Stimulated activated naive CD8-positive, alpha-beta T cell treated with anti-CD3 and anti-CD28 coated beads, Interleukin-15, amount 100 ng/mL, for 72 hours (primary cell): ENCODE data around the gene FGFR2.

Source experiments
- ATAC-seq: fragments of 150-1000 bp; cut with Tn5 transposase; 2 replicates; pipeline ENCODE4 v1.10.0; 2021; ENCODE audit warnings: mild to moderate bottlenecking, moderate library complexity
- DNase-seq, 2 donors: peaks; one replicate each; pipeline ENCODE4 v3.0.0; 2021 to 2022
- H3K27ac Mint-ChIP-seq, 2 donors: one replicate each; pipeline ENCODE4 v1.8.0; 2022; ENCODE audit warnings: mild to moderate bottlenecking in 2 of 2, mixed read lengths in 2 of 2, moderate library complexity in 2 of 2
- H3K27me3 Mint-ChIP-seq: one replicate; pipeline ENCODE4 v1.8.0; 2022; ENCODE audit warnings: mixed read lengths
- H3K4me1 Mint-ChIP-seq: one replicate; pipeline ENCODE4 v1.8.0; 2022; ENCODE audit warnings: mild to moderate bottlenecking, mixed read lengths
- H3K4me3 Mint-ChIP-seq, 2 donors: one replicate each; pipeline ENCODE4 v1.8.0; 2022; ENCODE audit warnings: mild to moderate bottlenecking in 2 of 2, mixed read lengths in 2 of 2, moderate library complexity in 1 of 2
- H3K9me3 Mint-ChIP-seq, 2 donors: one replicate each; pipeline ENCODE4 v1.8.0; 2022; ENCODE audit warnings: mixed read lengths in 2 of 2

Gene FGFR2

DNA sequence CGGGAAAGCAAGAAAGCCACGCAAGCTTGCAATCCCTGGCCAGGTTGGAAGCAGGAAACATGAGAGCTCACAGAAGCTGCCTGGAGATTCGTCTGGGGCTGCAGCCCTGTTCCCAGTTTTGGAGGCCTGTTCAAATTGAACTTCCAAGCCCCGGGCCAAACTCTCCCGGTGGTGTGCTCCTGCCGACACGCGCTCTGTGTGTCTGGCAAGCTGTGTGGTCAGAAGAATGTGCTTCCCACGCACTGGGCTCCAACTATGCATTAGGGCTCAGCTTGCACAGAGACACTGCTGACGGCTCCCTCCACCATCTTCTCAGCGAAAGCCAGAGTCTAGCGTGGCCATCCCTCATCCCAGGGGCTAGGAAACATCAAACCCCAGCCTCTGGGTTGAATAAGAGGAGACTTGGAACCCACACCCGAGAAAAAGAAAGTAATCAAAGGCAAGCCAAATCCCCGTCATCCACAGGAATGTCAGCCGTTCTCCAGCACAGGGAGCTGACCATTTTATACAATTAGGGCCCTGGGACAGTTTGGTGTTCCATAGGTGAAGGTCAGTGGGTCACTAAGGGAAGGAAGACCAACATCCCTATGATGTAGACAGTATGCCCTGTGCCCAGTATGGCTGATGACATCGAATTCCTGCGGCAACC, 107.2 kb downstream of the FGFR2 start:
- Mint-ChIP-seq H3K4me3 (no peak overlapping the region), H3K27me3 (peaks cover 9% of the 10 kb centered on the region), H3K27ac (no peak overlapping the region), H3K4me1 (no peaks in the 10 kb centered on the region), H3K9me3 (peaks cover 13% of the 10 kb centered on the region in 2 donors)
- no peak for DNase-seq
- no peak for ATAC-seq

DNA sequence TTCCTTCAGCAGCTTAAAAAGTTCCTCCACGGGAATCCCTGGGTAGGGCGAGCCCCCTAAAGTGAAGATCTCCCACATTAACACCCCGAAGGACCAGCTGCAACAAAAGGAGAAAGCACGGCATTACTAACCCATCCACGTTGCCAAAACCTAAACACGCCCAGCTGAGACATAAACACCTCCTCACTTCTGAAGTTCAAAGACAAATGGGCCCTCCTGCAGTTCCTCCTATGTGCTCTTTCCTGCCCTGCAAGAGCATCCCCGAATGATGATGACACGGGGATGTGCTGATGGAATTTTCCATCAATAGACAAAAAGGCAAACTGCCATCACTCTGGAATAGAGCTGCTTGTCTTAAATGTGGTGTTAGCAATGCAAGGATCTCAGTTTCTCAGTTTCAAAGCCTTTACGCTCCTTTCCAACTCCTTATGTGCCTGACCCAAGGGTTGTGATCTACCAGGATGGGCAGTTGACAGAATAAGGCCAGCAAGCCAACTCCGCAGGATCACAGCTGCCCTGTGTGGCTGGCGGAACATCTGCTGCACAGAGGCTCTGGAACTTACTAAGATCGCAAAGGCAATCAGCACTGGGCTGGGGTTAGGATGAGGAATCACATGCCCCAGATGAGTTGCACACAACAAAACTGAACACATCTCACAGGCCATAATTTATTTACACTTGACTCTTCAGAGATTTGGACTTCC, 112.7 kb downstream of the FGFR2 start:
- Mint-ChIP-seq H3K4me1 (no peaks in the 10 kb centered on the region), H3K27me3 (no peaks in the 10 kb centered on the region), H3K27ac (no peak overlapping the region), H3K9me3 (peaks cover 7 to 8% of the 10 kb centered on the region in 2 donors), H3K4me3 (no peak overlapping the region)
- no peak for ATAC-seq
- no peak for DNase-seq

DNA sequence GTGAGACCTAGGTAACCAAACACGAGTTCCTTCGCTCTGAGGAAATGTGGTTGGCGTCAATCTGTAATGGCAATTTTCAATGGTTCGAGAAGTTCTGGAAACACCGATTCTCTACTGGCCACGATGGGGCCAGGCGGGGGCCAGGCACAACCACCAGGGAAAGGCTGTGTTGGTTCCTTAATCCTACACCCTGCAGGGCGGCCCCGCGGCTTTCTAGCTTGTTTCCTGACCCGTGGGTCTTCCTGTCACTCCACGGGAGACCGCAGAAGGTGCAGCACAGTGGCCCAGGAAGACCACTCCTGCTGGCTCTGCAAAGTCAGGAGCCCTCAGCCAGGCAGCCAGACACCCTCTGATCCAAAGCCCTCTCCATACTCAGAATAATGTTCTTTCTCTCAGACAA, 113.4 kb downstream of the FGFR2 start:
- DNase-seq, result no peak
- Mint-ChIP-seq H3K27ac (no peak overlapping the region), H3K9me3 (peaks cover 6 to 7% of the 10 kb centered on the region in 2 donors), H3K27me3 (no peaks in the 10 kb centered on the region), H3K4me3 (no peak overlapping the region), H3K4me1 (no peaks in the 10 kb centered on the region)
- ATAC-seq, result no peak

DNA sequence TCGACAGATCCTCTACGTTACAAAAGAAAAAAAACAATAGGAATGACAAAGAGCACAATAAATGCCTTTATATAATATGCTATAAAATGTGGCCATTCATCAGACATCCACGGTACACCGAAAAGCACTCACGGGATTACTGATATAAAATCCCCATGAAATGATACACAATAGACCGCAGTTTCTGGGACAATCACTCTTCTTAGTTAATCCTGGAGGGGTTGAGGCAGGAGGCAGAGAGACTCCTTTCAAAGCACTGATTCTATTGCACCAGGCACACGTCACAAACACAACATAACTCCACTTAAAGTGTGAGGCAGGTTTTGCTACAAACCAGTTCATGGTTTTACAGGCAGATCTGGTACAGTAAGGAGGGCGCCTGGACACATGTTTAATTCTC, 113.8 kb downstream of the FGFR2 start:
- Mint-ChIP-seq H3K9me3 (peaks cover 2 to 3% of the 10 kb centered on the region in 2 donors), H3K4me1 (no peaks in the 10 kb centered on the region), H3K27ac (no peak overlapping the region), H3K27me3 (no peaks in the 10 kb centered on the region), H3K4me3 (no peak overlapping the region)
- ATAC-seq, result no peak
- no peak for DNase-seq

DNA sequence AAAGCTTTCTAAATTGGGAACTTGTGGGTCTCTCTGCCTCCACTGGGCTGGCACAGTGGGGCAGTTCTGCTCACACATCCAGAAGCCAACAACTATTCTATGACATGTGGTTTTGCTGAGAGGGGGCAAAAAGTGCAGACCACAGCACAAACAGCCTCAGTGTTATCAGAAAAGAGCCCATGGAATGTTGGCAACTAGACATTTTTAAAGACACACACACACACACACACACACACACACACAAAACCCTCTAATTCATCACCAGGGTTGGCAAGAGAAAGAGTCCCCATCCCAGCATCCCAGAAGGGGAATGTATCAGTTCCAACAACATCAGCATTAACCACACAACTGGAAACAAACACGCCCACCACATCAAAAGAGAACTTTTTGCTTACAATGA, 117.1 kb downstream of the FGFR2 start:
- no peak overlapping the region for H3K4me3 Mint-ChIP-seq
- H3K9me3 Mint-ChIP-seq, result no peaks in the 10 kb centered on the region
- H3K27me3 Mint-ChIP-seq, result no peaks in the 10 kb centered on the region
- no peaks in the 10 kb centered on the region for H3K4me1 Mint-ChIP-seq
- H3K27ac Mint-ChIP-seq, result no peak overlapping the region
- ATAC-seq (no peak), DNase-seq (no peak)

DNA sequence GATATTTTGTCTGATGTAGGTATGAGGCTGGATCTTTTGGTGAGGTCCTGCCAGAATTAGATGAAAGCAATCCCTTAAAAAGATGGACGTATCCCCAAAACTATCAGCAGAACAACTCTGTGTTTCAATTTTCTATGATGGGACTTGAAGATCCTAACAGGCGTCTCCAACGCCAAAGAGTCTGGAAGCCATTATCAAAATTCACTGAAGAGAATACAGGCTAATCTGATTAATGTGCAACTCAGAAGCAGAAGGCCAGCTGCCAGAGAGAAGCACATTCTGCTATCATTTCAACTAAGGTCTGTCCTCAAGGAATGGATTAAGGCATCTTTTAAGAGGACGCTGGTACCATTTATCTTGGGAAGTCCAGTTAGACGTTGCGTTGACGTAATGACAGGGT, 119.7 kb downstream of the FGFR2 start:
- Mint-ChIP-seq H3K4me3 (no peak overlapping the region), H3K9me3 (no peaks in the 10 kb centered on the region), H3K27ac (no peak overlapping the region), H3K27me3 (no peaks in the 10 kb centered on the region), H3K4me1 (no peaks in the 10 kb centered on the region)
- no peak for ATAC-seq
- DNase-seq, result no peak

DNA sequence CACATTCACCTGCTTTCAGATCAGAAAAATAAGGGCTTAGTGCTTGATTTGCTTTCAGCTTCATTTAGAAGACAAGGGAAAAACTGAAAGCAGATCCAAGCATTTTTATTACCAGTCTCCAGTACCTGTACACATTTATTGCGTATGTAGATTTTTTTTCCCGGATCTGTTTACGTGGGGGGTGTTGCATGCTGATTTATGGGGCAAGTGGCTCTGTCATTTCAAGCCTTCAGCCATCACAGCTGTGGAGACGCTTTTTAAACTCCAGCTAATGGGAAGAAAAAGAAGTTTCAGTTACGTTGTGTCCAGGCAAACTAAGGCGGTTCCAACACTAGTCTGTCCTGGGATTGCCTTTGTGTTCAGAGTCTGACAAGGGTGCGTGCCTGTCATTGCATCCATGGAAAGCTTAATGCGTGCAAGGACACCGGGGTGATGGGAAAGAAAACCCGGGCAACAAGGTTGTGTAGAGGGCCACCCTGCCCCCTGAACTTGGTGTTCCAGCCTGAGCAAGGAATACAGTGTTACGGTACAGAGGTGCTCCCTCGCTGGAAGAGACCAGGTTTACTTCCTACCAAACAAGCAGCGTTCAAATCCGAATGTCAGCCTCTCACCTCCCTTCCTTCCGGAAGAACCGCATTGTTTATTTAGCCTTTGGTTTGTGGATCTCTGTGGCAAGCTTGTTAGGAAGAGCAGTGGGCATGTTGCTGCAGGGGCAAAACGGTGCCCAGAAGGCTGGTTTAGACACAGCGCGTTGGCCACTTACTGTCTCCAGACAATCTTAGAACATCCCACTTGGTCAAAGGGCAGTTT, 128.2 kb downstream of the FGFR2 start:
- H3K27ac Mint-ChIP-seq, result no peak overlapping the region
- no peak for DNase-seq
- no peak for ATAC-seq
- no peaks in the 10 kb centered on the region for H3K27me3 Mint-ChIP-seq
- no peak overlapping the region for H3K4me3 Mint-ChIP-seq
- H3K9me3 Mint-ChIP-seq, result no peaks in the 10 kb centered on the region
- no peaks in the 10 kb centered on the region for H3K4me1 Mint-ChIP-seq

DNA sequence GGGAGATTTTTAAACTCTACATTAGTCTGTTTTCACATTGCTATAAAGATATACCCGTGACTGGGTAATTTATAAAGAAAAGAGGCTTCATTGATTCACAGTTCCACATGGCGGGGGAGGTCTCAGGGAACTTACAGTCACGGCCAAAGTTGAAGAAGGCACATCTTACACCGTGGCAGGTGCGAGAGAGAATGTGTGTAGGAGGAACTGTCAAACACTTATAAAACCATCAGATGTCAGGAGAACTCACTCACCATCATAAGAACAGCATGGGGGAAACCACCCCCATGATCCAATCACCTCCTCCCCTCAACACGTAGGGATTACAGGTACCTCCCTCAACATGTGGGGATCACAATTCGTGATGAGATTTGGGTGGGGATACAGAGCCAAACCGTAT, 129.5 kb downstream of the FGFR2 start:
- no peak overlapping the region for H3K4me3 Mint-ChIP-seq
- H3K9me3 Mint-ChIP-seq, result no peaks in the 10 kb centered on the region
- DNase-seq (no peak), ATAC-seq (no peak)
- peak overlapping the region in 1 of 2 donors; percentile 14 for H3K27ac Mint-ChIP-seq
- H3K27me3 Mint-ChIP-seq, result no peaks in the 10 kb centered on the region
- H3K4me1 Mint-ChIP-seq, result no peaks in the 10 kb centered on the region

DNA sequence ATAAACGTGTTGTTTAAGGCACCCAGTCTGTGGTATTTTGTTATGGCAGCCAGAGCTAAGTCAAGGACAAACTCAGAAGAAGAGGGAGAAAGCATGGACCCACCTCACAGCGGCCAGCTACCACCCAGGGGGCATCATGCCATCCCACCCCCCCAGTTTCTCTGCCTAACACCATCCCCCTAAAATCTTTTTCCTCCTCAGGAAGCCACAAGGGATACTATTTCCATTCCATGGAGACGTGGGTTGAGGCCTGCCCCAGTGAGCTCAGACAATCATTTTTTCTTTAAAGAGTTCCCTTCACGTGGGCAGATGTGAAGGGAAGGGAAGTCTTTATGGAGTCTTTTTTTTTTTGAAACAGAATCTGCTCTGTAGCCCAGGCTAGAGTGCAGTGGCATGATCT, 131.8 kb downstream of the FGFR2 start:
- Mint-ChIP-seq H3K27ac (no peak overlapping the region), H3K4me1 (no peaks in the 10 kb centered on the region), H3K9me3 (no peaks in the 10 kb centered on the region), H3K27me3 (peaks cover 10% of the 10 kb centered on the region), H3K4me3 (no peak overlapping the region)
- no peak for DNase-seq
- no peak for ATAC-seq

DNA sequence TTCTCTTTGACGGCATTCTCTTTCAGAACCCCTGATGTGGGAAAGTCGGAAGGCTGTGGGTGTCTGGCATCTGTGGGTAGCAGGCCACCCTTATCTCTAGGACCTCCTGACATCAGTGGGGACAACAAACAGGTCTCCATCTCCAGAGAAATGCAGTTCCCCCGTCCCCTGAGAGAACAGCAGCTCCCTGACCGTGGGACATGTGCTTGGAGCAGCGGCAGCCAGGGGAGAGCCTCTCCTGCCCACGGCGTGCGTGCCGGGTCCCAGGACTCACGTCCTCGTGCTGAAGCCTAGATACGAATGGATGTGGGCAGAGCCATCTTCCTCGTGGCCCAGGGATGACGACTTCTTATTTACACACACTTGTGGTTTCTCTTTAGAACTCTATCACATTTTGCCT, 133.0 kb downstream of the FGFR2 start:
- no peaks in the 10 kb centered on the region for H3K9me3 Mint-ChIP-seq
- ATAC-seq (no peak), DNase-seq (no peak)
- H3K27ac Mint-ChIP-seq, result no peak overlapping the region
- H3K27me3 Mint-ChIP-seq, result peaks cover 10% of the 10 kb centered on the region
- no peaks in the 10 kb centered on the region for H3K4me1 Mint-ChIP-seq
- no peak overlapping the region for H3K4me3 Mint-ChIP-seq

DNA sequence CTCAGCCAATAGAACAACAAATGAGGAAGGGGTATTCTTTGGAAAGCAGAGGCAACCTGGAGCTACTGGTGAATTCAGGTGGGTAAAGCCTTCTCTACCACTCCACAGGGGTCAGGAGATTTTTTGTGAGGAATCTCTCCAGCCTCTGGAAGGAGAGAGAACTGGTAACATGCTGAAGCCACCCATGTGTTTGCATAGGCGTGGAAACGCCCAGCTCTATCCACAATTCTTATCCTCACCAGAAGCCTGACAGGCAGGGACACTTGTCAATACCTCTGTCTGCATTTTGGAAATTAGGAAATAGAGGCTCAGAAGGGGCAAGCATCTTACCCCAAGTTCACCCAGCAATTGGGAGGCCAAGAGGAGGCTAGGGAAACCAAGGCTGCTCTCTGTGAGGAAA, 133.7 kb downstream of the FGFR2 start:
- ATAC-seq, result no peak
- Mint-ChIP-seq H3K27me3 (peaks cover 10% of the 10 kb centered on the region), H3K27ac (no peak overlapping the region), H3K4me3 (no peak overlapping the region), H3K4me1 (no peaks in the 10 kb centered on the region), H3K9me3 (no peaks in the 10 kb centered on the region)
- DNase-seq, result no peak

DNA sequence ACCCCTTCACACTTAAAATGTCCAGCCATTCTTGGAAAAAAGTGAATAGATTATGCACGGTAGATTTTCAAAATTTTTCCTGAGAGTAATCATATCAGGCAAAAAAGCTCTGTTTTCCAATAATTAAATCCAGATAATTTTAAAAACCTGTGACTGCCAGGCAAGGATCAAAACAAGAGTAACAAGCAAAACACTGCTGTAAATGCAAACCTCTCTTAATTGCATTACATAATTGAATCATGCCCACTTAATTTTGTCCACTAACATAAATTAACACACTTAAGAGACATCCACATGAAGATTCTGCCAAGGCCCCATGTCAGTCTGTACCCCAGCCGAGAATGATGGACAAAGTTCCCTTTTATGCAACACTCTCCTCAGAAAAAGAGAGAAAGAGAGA, 135.3 kb downstream of the FGFR2 start:
- H3K27ac Mint-ChIP-seq, result no peak overlapping the region
- DNase-seq, result no peak
- ATAC-seq, result no peak
- H3K4me1 Mint-ChIP-seq, result no peaks in the 10 kb centered on the region
- no peaks in the 10 kb centered on the region for H3K9me3 Mint-ChIP-seq
- H3K4me3 Mint-ChIP-seq, result no peak overlapping the region
- H3K27me3 Mint-ChIP-seq, result peaks cover 10% of the 10 kb centered on the region

DNA sequence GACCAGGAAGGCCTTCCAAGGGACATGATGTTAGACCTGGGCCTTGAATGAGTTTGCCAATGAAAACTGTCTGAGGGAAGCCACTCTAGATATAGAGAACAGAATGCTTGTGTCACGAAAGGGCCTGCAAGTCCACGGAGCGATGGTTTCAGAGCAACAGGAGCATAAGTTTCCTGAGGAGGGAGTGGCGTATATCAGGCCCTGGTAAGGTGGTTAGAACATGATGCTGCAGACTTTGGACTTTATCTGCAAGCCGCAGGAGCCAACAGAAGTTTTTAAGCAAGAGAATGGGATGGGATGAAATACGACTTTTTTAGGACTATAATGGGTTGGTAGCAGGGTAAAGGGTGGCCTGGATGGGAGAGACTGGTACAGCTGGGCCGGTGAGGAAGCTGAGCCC, 136.0 kb downstream of the FGFR2 start:
- Mint-ChIP-seq H3K27me3 (peaks cover 10% of the 10 kb centered on the region), H3K27ac (no peak overlapping the region), H3K4me1 (no peaks in the 10 kb centered on the region), H3K9me3 (peaks cover 0 to 1% of the 10 kb centered on the region in 2 donors), H3K4me3 (no peak overlapping the region)
- no peak for ATAC-seq
- DNase-seq, result no peak

DNA sequence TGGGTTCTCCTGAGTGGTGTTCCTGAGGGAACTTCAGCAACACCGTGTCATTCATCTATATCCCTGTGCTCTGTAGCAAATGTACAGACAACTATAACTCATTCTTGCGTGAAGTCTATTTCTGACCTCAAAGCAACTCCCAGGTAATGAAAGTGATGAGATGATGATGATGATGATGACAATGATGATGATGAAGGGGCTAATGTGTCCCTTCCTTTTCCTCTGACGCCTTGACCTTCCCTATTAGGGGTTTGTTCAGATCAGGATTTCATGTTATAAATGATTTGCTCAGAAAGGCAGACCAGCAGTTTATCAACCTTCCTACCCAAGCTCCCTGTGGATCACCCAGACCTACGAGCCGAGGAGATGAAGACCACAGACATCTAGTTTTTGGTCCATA, 136.9 kb downstream of the FGFR2 start:
- peaks cover 10% of the 10 kb centered on the region for H3K27me3 Mint-ChIP-seq
- no peak for DNase-seq
- H3K4me1 Mint-ChIP-seq, result no peaks in the 10 kb centered on the region
- H3K4me3 Mint-ChIP-seq, result no peak overlapping the region
- no peak for ATAC-seq
- H3K27ac Mint-ChIP-seq, result peak overlapping the region in 1 of 2 donors; percentile 5
- peaks cover 4 to 8% of the 10 kb centered on the region in 2 donors for H3K9me3 Mint-ChIP-seq

DNA sequence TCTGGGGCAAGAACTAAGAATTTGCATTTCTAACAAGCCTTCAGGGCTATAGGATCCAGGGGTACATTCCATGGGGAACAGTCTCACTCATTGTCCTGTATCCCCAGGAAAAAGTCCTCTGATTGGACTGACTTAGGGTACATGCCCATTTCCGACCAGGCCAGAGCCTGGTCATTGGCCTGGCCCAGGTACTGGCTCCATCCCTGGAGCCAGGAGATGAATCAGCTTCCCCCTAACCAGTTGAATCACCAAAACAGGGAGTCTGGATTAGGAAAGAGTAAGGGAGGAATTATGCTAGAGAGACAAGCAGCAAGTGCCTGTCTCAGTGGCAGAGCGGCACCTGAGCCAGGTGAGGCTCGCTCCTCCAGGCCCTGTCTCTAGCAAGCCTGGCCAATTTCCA, 137.5 kb downstream of the FGFR2 start:
- ATAC-seq, result no peak
- Mint-ChIP-seq H3K27ac (no peak overlapping the region), H3K27me3 (peaks cover 10% of the 10 kb centered on the region), H3K4me1 (no peaks in the 10 kb centered on the region), H3K4me3 (no peak overlapping the region), H3K9me3 (peaks cover 4 to 8% of the 10 kb centered on the region in 2 donors)
- DNase-seq, result no peak
